ENCODE results near the gene BSG. TPM values are rescaled to one million over a fixed set of nuclear protein-coding genes. Genes with fewer than 3 reads are reported as not detected.
A peak's percentile ranks its signal among the peaks of the same experiment; 100 is the strongest.
"Not testable (repeated sequence)": the region's sequence is repeated elsewhere in the genome, so short reads cannot be mapped to it uniquely, and the experiment has no call there.

The BSG gene
- total and polyA plus RNA-seq, 12 donors = 829 to 5,252 (median 1,705) TPM

GRCh38 chr19:605061-605971 lies 32.9 kb downstream of the BSG start:
- H3K4me1 ChIP-seq = peaks cover 0 to 18% (median 6%) of the 10 kb centered on the region in 9 donors
- WGBS, 2 donors = 85% methylated on average over 23 to 31 of the region's 34 CpGs
- ATAC-seq; H3K4me3 ChIP-seq; H3K9me3 ChIP-seq; intact Hi-C loops (cut with DNase I); H3K36me3 ChIP-seq; DNase-seq; H3K27me3 ChIP-seq; H3K27ac ChIP-seq: not testable (repeated sequence)
- peak in 1 of 9 donors; percentile 15 for TF ChIP-seq CTCF (IDR thresholded peaks at IDR 0.05)

- intact Hi-C loops (cut with DNase I) = loop anchor here in 1 of 10 donors (2.0 kb wide), 1 partner anchor 25 kb away; the partner anchor contains the start of gene POLRMT
- Histone ChIP-seq H3K36me3 (no peaks in the 10 kb centered on the region), H3K9me3 (no peaks in the 10 kb centered on the region), H3K27me3 (peaks cover 0 to 5% (median 0%) of the 10 kb centered on the region in 7 donors), H3K27ac (no peak overlapping the region), H3K4me1 (peaks cover 3 to 32% (median 17%) of the 10 kb centered on the region in 9 donors), H3K4me3 (no peak overlapping the region)
- TF ChIP-seq CTCF (IDR thresholded peaks at IDR 0.05) = no peak
- DNase-seq (no peak), ATAC-seq (no peak)
- 87 to 88% methylated on average over 30 of the region's 30 CpGs for WGBS, 2 donors
Measured at GRCh38 chr19:607301-608154, 35.1 kb downstream of the BSG start.

GRCh38 chr19:608155-609003 lies 36.0 kb downstream of the BSG start:
- H3K4me1 ChIP-seq = peaks cover 0 to 32% (median 16%) of the 10 kb centered on the region in 9 donors
- ATAC-seq (peak in 7 of 8 donors; percentile 2 to 36 (median 10)), DNase-seq (no peak)
- no peak overlapping the region for H3K4me3 ChIP-seq
- H3K27ac ChIP-seq = peak overlapping the region in 1 of 10 donors; percentile 82
- intact Hi-C loops (cut with DNase I) = loop anchor here in 1 of 10 donors (2.0 kb wide), 1 partner anchor 24 kb away; the partner anchor contains the start of gene POLRMT
- no peak for TF ChIP-seq CTCF (IDR thresholded peaks at IDR 0.05)
- 78 to 87% methylated on average over 30 of the region's 30 CpGs for WGBS, 2 donors
- H3K36me3 ChIP-seq = no peaks in the 10 kb centered on the region
- H3K27me3 ChIP-seq = peaks cover 0 to 5% (median 0%) of the 10 kb centered on the region in 7 donors
- no peaks in the 10 kb centered on the region for H3K9me3 ChIP-seq

Measured in heart right ventricle (tissue), 16 donors.